ENCODE results near the gene PDCD1. TPM values are rescaled to one million over a fixed set of nuclear protein-coding genes. Genes with fewer than 3 reads are reported as not detected.

PDCD1 gene
- polyA plus RNA-seq, 1 donor (not counting 4 experiments of a cell fraction or from before 2014, with no cell fraction given) = not detected

GRCh38 chr2:241891315-241891987 is 32.8 kb upstream of the PDCD1 start:
- TF ChIP-seq CTCF (optimal IDR thresholded peaks at IDR 0.05 in 1 of 3, IDR thresholded peaks at IDR 0.05 in 1 of 3, conservative IDR thresholded peaks at IDR 0.05 in 1 of 3; ENCODE audit: extremely low read depth in 1 of 3, insufficient read depth in 2 of 3, low read length in 3 of 3) = no peak
- no peak for TF ChIP-seq EZH2 (IDR thresholded peaks at IDR 0.05; ENCODE audit: low read length)
- Histone ChIP-seq H3K9ac (ENCODE audit: control insufficient read depth, extremely low read depth, insufficient read depth, low read length) (no peak overlapping the region), H3K4me3 (ENCODE audit: control insufficient read depth in 2 of 3, extremely low read depth in 1 of 3, insufficient read depth in 2 of 3, low read depth in 1 of 3, low read length in 3 of 3) (no peak overlapping the region), H3K9me3 (ENCODE audit: control insufficient read depth, low read depth, low read length) (no peaks in the 10 kb centered on the region), H3K4me1 (ENCODE audit: control insufficient read depth, extremely low read depth, insufficient read depth, low read length) (peaks cover 46% of the 10 kb centered on the region), H3K27ac (ENCODE audit: control insufficient read depth, insufficient read depth, low read length) (no peak overlapping the region), H3K4me2 (ENCODE audit: control insufficient read depth, extremely low read depth, insufficient read depth, low read depth, low read length) (peak overlapping the region; percentile 9), H2AFZ (ENCODE audit: control insufficient read depth, low read length) (no peak overlapping the region), H3K79me2 (ENCODE audit: control insufficient read depth, insufficient read depth, low read length) (no peaks in the 10 kb centered on the region), H3K9me1 (ENCODE audit: control insufficient read depth, extremely low read depth, insufficient read depth, low read length) (no peaks in the 10 kb centered on the region), H3K36me3 (ENCODE audit: control insufficient read depth in 2 of 2, extremely low read depth in 1 of 2, insufficient read depth in 2 of 2, low read length in 2 of 2) (no peaks in the 10 kb centered on the region), H4K20me1 (ENCODE audit: control insufficient read depth, extremely low read depth, insufficient read depth, low read length) (no peaks in the 10 kb centered on the region), H3K27me3 (ENCODE audit: control insufficient read depth, extremely low read depth, insufficient read depth, low read length) (peaks cover 16% of the 10 kb centered on the region)
- DNase-seq (ENCODE audit: low read depth, low spot score) (no peak), FAIRE-seq (peak; percentile 59)
- dilution Hi-C loops (cut with MboI; ENCODE audit: extremely low pct_ligation_motif_present, low sequenced_read_pairs) = no loop called here

GRCh38 chr2:241890524-241891235 is 32.0 kb upstream of the PDCD1 start:
- no peak overlapping the region for H3K27ac ChIP-seq (ENCODE audit: control insufficient read depth, insufficient read depth, low read length)
- no peaks in the 10 kb centered on the region for H4K20me1 ChIP-seq (ENCODE audit: control insufficient read depth, extremely low read depth, insufficient read depth, low read length)
- FAIRE-seq = no peak
- no peaks in the 10 kb centered on the region for H3K79me2 ChIP-seq (ENCODE audit: control insufficient read depth, insufficient read depth, low read length)
- no peaks in the 10 kb centered on the region for H3K36me3 ChIP-seq (ENCODE audit: control insufficient read depth in 2 of 2, extremely low read depth in 1 of 2, insufficient read depth in 2 of 2, low read length in 2 of 2)
- peaks cover 16% of the 10 kb centered on the region for H3K27me3 ChIP-seq (ENCODE audit: control insufficient read depth, extremely low read depth, insufficient read depth, low read length)
- no peaks in the 10 kb centered on the region for H3K9me1 ChIP-seq (ENCODE audit: control insufficient read depth, extremely low read depth, insufficient read depth, low read length)
- H2AFZ ChIP-seq (ENCODE audit: control insufficient read depth, low read length) = no peak overlapping the region
- no peak overlapping the region for H3K4me3 ChIP-seq (ENCODE audit: control insufficient read depth in 2 of 3, extremely low read depth in 1 of 3, insufficient read depth in 2 of 3, low read depth in 1 of 3, low read length in 3 of 3)
- H3K4me1 ChIP-seq (ENCODE audit: control insufficient read depth, extremely low read depth, insufficient read depth, low read length) = peaks cover 41% of the 10 kb centered on the region
- H3K9ac ChIP-seq (ENCODE audit: control insufficient read depth, extremely low read depth, insufficient read depth, low read length) = no peak overlapping the region
- no peak overlapping the region for H3K4me2 ChIP-seq (ENCODE audit: control insufficient read depth, extremely low read depth, insufficient read depth, low read depth, low read length)
- TF ChIP-seq CTCF (optimal IDR thresholded peaks at IDR 0.05 in 1 of 3, IDR thresholded peaks at IDR 0.05 in 1 of 3, conservative IDR thresholded peaks at IDR 0.05 in 1 of 3; ENCODE audit: extremely low read depth in 1 of 3, insufficient read depth in 2 of 3, low read length in 3 of 3) (no peak), EZH2 (IDR thresholded peaks at IDR 0.05; ENCODE audit: low read length) (no peak)
- no peak for DNase-seq (ENCODE audit: low read depth, low spot score)
- dilution Hi-C loops (cut with MboI; ENCODE audit: extremely low pct_ligation_motif_present, low sequenced_read_pairs) = no loop called here
- no peaks in the 10 kb centered on the region for H3K9me3 ChIP-seq (ENCODE audit: control insufficient read depth, low read depth, low read length)

All from keratinocyte (primary cell).